ENCODE results near the gene HMGN4.
"Not testable (repeated sequence)": the region's sequence is repeated elsewhere in the genome, so short reads cannot be mapped to it uniquely, and the experiment has no call there.

HMGN4 gene

GRCh38 chr6:26524314-26524713, 13.9 kb upstream of the HMGN4 start:
- DNase-seq, result not testable (repeated sequence)

- no peak for DNase-seq
Observed at GRCh38 chr6:26524722-26525370, 13.3 kb upstream of the HMGN4 start.

GRCh38 chr6:26525838-26526237, 12.3 kb upstream of the HMGN4 start:
- DNase-seq, result no peak

GRCh38 chr6:26526928-26527327, 11.2 kb upstream of the HMGN4 start:
- DNase-seq, result no peak

- DNase-seq, result no peak
Observed at GRCh38 chr6:26530203-26530602, 8.0 kb upstream of the HMGN4 start.

- no peak for DNase-seq
Observed at GRCh38 chr6:26531897-26532296, 6.3 kb upstream of the HMGN4 start.

GRCh38 chr6:26532699-26533531, 5.3 kb upstream of the HMGN4 start:
- DNase-seq, result no peak

- DNase-seq, result no peak
Observed at GRCh38 chr6:26533532-26533931, 4.6 kb upstream of the HMGN4 start.

- DNase-seq, result no peak
Observed at GRCh38 chr6:26534681-26535465, 3.3 kb upstream of the HMGN4 start.

- DNase-seq, result no peak
Observed at GRCh38 chr6:26536571-26537159, 1.5 kb upstream of the HMGN4 start.

GRCh38 chr6:26537160-26537845, 863 bp upstream of the HMGN4 start:
- no peak for DNase-seq

- no peak for DNase-seq
Observed at GRCh38 chr6:26538572-26538902, 371 bp downstream of the HMGN4 start.

- no peak for DNase-seq
Observed at GRCh38 chr6:26539071-26539615, 977 bp downstream of the HMGN4 start.

- DNase-seq, result no peak
Observed at GRCh38 chr6:26541579-26541978, 3.4 kb downstream of the HMGN4 start.

- DNase-seq, result no peak
Observed at GRCh38 chr6:26543953-26544352, 5.8 kb downstream of the HMGN4 start.

GRCh38 chr6:26544473-26544872, 6.3 kb downstream of the HMGN4 start:
- DNase-seq, result no peak

- DNase-seq, result no peak
Observed at GRCh38 chr6:26545627-26546026, 7.5 kb downstream of the HMGN4 start.

GRCh38 chr6:26547363-26547762, 9.2 kb downstream of the HMGN4 start:
- not testable (repeated sequence) for DNase-seq

GRCh38 chr6:26550250-26550993, 12.3 kb downstream of the HMGN4 start:
- DNase-seq, result no peak

- no peak for DNase-seq
Observed at GRCh38 chr6:26552205-26552604, 14.0 kb downstream of the HMGN4 start.

GRCh38 chr6:26552640-26553188, 14.5 kb downstream of the HMGN4 start:
- DNase-seq, result no peak

GRCh38 chr6:26553264-26553634, 15.1 kb downstream of the HMGN4 start:
- DNase-seq, result no peak
